Measurements from ENCODE around the gene PDHX. TPM values are rescaled to one million over a fixed set of nuclear protein-coding genes. Genes with fewer than 3 reads are reported as not detected.
"Not testable (repeated sequence)": the region's sequence is repeated elsewhere in the genome, so short reads cannot be mapped to it uniquely, and the experiment has no call there.

Gene PDHX
- 30.1 TPM for polyA plus RNA-seq (2012; ENCODE audit: insufficient read depth, insufficient read length)

DNA sequence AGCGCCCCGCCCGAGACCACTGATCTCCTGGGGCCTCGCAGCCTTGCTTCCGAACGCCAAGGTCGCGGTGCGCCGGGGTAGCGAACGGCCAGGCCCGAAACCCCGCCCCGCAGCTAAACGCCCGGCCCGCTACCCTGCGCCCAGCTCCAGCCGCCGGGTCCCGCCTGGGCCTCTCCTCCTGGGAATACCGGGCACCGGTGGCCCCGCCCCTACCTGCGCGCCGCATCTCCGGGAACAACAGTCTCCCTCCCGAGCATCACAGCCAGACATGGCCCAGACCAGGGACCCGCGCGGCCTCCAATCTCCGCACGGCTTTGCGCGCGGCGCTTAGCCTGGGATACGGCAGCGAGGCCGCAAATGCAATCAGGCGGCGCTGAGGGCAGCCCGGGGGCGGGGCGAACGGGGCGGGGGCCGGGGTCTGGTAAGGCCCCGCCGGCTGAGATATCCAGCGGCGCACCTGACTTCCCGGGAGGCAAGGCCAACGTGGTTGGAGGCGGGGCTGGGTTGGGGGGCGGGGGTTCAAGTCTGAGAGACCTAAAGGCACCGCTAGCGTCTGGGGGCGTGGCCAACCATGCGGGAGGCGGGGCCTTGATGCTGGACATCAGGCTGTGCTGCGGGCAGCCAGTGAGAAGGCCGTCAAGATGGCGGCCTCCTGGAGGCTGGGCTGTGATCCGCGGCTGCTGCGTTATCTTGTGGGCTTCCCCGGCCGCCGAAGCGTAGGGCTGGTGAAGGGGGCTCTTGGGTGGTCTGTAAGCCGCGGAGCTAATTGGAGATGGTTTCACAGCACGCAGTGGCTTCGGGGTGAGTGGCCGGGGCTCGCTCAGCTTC, at the start of gene PDHX, which contains the start of gene APIP:
TSS of gene PDHX (plus strand) at position 604 of the 828 bp plus-strand sequence. CDS start at position 642, 38 bp downstream.
TSS of gene APIP (minus strand) at position 365 of the 828 bp plus-strand sequence. CDS start at position 270, 95 bp downstream.
- peak; percentile 91 for DNase-seq (ENCODE audit: low read depth, low spot score)
- H3K4me3 ChIP-seq (ENCODE audit: low read length) = peak within 1 kb of the TSS; percentile 61

DNA sequence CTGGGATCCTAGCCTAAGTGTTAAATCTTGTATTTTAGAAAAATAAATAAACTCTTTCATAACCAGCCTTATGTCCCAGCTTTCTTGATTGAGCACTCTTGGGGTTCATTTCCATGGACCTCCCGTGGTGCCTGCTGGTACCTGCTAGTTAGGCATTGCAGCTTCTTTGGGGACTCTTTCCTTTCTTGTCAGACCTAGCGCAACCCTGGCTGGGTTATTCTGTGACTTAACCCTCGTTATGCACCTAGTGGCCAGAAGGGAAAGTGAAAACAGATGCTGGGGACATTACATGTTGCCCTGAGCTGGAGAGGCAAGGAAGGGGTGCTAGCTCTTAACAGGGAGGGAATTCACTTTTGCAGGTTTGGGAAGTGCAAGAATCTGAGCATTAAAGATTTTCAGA, 47.0 kb upstream of the PDHX start:
- no peak overlapping the region for H3K4me3 ChIP-seq (ENCODE audit: low read length)
- peak; percentile 31 for DNase-seq (ENCODE audit: low read depth, low spot score)

DNA sequence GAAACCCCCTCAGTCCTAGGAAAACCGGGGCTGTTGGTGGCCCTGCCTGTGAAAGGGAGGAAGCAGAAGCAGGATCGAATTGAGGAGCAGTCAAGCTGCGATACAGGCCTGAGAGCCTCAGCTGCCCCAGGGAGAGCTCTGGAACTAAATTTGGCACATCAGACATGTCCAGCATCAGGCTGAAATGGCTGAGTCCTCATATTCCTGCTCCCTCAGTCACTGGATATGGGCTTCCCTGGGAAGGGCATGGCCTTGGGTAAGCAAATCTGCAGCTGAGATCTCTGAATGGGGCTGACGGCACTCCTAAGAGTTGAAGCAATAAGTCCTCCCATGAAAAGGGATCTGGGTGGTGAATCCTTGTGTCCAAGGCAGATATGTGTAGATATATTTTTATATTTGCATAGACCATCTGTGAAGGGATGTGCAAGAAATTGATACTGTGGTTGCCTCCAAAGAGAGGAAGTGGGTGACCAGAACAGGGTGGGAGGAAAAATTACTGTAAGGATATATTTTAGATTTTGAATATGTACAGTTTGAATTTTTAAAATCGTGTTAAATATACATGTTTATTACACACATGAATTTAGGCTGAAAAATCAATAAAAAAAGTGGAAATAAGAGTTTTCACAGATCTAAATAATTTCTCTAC, 45.7 kb upstream of the PDHX start:
- no peak for DNase-seq (ENCODE audit: low read depth, low spot score)
- no peak overlapping the region for H3K4me3 ChIP-seq (ENCODE audit: low read length)

DNA sequence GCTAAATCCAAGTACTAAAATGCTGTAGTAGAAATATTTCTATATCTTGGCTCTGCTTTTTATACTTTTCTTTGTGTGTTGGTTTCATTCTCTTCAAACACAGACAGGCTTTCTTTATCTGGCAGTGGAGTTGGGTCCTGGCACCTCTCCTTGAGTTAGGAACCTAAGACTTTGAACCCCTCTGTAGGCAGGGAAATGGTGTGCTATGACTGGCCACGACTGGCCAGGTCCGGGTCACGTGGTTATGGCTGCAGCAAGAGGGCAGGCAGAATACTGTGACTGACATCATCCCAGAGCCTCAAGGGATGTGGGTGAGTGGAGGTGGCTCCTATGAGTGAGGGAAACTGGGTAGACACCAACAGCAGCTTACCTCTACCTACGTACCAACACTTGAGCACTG, 42.2 kb upstream of the PDHX start:
- no peak for DNase-seq (ENCODE audit: low read depth, low spot score)
- H3K4me3 ChIP-seq (ENCODE audit: low read length) = no peak overlapping the region

DNA sequence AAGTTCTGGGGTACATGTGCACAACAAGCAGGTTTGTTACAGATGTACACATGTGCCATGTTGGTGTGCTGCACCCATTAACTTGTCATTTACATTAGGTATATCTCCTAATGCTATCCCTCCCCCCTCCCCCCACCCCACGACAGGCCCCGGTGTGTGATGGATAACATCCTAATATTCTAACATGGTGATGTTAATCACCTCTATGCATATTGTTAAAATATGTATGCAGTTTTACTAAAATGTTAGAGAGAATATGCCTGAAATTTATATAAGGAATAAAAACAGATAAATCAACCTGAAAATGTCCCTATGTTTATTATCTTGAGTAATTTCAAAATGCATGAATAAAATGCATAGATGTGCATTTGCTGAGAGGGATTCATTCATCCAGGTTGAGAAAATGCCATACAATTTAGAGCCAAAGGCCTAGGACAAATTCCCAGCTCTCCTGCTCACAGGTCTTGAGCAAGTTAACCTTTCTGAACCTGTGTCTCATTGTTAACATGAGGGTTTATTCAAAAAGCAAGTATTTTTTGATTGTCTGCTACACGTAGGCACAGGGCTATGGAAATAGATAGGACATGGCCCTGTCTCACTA, 38.9 kb upstream of the PDHX start:
- H3K4me3 ChIP-seq (ENCODE audit: low read length) = no peak overlapping the region
- DNase-seq (ENCODE audit: low read depth, low spot score) = no peak

DNA sequence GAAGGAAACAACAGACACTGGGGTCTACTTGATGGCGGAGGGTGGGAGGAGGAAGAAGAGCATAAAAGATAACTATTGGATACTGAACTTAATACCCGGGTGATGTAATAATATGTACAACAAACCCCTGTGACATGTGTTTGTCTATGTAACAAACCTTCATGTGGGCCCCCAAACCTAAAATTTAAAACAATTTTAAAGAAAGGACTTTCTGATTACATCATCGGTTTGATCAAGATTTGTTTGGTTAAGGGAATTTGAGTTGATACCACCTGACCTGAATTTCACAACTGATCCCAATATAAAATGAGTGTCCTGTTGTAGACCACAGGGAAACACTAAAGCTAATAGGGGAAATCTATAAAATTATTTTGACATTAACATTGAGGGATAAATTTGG, 34.5 kb upstream of the PDHX start:
- no peak for DNase-seq (ENCODE audit: low read depth, low spot score)
- no peak overlapping the region for H3K4me3 ChIP-seq (ENCODE audit: low read length)

DNA sequence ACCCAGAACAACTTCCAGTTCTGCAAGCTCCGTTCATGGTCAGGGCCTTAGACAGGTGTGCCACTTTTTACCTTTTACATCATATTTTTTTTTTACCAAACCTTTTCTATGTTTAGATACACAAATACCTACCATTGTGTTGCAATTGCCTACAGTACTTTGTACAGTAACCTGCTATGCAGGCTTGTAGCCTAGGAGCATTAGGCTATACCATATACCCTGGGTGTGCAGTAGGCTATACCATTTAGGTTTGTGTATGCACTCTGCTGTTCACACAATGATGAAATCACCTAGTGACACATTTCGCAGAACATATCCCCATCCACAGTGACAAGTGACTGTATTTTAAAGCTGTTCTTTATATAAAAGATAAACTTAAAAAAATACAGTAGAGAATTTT, 29.8 kb upstream of the PDHX start:
- H3K4me3 ChIP-seq (ENCODE audit: low read length) = no peak overlapping the region
- no peak for DNase-seq (ENCODE audit: low read depth, low spot score)

DNA sequence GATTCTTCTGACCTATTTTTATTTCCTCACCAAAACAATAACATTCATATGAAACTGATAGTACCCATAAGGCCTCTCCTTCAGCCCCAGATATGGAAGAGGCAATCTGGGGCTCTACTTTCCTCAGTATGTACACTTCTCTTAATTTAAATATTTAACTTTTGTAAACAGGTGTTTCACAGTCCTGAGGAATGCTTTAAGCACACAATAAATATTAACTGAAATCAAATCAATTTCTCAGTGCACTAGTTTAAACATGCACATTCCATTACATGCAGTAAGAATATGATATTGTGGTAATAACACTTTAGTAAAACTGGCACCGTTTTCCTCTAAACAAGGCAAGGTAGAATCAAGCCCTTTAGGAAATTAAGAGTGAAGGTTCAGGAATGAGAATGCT, 29.2 kb upstream of the PDHX start:
- DNase-seq (ENCODE audit: low read depth, low spot score) = no peak
- H3K4me3 ChIP-seq (ENCODE audit: low read length) = no peak overlapping the region

DNA sequence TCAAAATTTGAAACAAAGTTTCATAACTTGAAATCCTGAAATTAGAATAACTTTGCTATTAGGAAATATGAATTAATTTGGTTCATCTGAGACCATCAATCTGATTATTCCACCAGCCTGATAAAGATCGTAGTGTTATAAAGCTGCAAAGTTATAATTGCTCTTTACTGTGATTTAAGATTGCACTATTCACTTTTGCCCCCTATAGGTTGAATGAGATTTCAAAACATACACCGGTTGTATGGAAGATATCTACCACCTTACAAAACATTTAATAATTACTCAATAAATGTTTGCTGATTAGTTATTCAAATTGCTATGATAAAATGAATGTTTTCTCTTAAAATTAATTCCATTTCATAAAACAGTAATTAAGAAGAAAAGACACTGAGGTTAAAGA, 26.3 kb upstream of the PDHX start:
- no peak for DNase-seq (ENCODE audit: low read depth, low spot score)

DNA sequence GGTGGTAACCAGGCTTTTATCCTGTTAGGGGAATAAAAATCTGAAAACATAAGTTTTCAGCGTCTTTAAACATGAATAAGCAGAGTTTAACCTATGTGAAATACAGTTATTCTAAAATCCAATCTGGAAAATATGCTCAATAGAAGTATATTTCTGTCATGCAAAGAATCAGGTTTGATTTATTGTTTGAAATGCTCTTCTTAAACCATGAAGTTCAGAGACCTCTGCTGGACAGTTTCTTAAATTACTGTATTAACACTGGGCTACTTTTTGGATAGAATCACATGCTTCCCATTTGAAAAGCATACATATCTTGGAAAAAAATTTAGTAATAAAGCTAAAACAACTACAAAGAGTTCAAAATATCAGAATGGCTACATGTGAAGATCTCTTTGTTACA, 25.6 kb upstream of the PDHX start:
- H3K4me3 ChIP-seq (ENCODE audit: low read length) = no peak overlapping the region
- DNase-seq (ENCODE audit: low read depth, low spot score) = peak; percentile 35

More for the DNA sequence above, 26.3 kb upstream of the PDHX start:
- H3K4me3 ChIP-seq (ENCODE audit: low read length) = no peak overlapping the region

DNA sequence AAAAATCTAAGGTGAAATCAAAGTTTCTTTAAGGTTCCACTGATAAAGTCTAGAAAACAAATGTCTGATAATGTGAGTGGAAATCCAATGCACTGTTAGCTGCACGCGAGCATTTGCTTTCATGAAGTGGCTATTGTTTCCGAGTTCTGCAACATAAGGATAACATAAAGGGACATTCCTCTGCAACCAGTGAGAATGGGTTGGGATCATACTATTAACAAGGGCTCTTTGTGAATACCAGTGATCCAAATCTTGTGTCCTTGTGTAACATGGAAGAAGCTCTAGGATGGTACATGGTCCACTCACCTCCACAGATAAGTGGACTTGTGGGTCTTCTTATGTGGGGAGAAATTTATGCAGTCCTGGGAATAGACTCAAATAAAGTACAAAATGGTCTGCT, 24.8 kb upstream of the PDHX start:
- DNase-seq (ENCODE audit: low read depth, low spot score) = no peak
- no peak overlapping the region for H3K4me3 ChIP-seq (ENCODE audit: low read length)

DNA sequence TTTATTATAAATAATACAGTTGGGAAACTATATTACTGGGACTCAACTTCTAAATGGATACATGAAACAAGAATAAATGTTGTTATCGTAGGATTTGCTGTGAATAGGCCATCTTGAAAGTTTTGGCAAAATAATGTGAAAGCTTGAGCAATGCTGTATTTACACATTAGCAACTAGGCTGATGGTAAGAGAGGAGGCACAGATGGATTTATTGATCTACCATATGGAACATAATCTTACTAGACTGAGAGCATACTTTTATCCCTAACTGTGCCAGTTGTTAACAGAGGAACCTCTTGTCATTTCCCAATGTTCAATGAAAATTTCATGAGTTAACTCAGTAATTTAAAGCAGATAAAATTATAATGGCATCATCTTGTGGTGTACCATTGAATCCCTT, 23.0 kb upstream of the PDHX start:
- no peak for DNase-seq (ENCODE audit: low read depth, low spot score)
- no peak overlapping the region for H3K4me3 ChIP-seq (ENCODE audit: low read length)

DNA sequence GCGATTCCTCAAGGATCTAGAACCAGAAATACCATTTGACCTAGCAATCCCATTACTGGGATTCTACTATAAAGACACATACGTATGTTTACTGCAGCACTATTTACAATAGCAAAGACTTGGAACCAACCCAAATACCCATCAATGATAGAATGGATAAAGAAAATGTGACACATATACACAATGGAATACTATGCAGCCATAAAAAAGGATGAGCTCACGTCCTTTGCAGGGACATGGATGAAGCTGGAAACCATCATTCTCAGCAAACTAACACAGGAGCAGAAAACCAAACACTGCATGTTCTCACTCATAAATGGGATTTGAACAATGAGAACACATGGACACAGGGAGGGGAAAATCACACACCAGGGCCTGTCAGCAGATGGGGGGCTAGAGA, 20.2 kb upstream of the PDHX start:
- DNase-seq (ENCODE audit: low read depth, low spot score) = not testable (repeated sequence)

DNA sequence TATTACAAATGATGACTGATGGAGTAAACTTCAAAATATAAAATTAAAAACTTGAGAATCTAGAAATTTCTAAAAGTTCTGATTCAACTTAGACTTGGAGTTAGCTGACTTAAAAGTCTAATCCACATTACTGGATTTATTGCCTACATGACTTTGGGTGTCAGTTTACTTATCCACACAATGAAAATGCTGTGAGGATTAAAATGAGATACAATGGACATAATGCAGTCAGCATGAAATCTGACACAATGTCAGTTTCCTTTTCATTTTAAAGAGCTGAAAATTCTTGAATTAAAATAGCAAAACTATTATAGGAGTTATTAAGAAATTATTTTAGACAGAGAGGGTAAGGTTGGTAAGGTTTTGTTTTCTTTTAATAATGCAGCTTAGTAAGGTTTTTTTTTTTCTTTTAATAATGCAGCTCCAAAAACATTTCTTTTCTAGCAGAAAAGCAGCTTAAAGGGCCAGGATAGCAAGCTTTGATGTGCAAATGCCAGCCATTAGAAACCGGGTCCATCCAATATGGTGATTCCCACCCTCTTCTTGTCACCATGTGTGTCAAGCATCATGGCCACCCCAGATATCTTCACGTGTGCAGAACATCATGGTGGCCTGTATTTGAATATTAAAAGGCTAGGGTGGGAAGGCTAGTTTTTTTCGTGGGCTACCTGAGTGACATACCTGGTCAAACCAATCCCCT, 19.1 kb upstream of the PDHX start:
- no peak for DNase-seq (ENCODE audit: low read depth, low spot score)
- H3K4me3 ChIP-seq (ENCODE audit: low read length) = no peak overlapping the region

More for the DNA sequence above, 20.2 kb upstream of the PDHX start:
- not testable (repeated sequence) for H3K4me3 ChIP-seq (ENCODE audit: low read length)

DNA sequence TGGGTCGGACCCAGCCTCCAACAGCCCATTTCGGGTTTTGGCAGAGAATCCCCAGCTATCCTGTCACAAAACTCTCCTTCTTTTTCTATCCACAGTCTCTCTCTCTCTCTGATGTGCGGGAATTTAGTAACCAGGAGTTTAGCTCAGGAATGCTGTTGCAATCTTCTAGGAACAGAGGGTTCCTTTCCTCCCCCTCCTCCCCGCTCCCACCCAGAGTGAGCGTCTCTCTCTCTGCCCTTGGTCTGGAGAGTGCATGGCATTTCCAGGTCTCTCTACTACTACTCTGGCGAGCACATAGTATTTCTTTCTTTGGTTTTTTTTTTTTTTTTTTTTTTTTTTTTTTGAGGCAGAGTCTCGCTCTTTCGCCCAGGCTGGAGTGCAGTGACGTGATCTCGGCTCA, 17.9 kb upstream of the PDHX start:
- H3K4me3 ChIP-seq (ENCODE audit: low read length) = no peak overlapping the region
- no peak for DNase-seq (ENCODE audit: low read depth, low spot score)

DNA sequence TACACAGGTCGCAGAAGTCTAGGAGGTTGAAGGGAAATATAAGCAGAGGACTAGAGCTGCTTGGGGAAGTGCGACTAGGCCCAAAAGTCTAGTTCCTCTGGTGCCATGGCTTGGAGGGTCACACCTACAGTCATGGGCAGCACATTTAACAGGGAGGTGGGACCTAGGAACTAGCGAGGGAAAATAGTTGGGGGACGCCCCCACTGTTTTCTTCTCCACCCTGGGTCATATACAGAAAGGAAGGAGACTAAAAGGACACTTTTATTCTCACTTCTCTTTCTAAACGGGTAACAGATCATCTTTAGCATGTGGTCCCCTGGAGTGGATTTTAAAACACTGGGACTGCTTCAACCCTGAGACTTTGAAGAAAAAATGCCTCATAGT, 16.8 kb upstream of the PDHX start:
- no peak for DNase-seq (ENCODE audit: low read depth, low spot score)
- H3K4me3 ChIP-seq (ENCODE audit: low read length) = no peak overlapping the region

DNA sequence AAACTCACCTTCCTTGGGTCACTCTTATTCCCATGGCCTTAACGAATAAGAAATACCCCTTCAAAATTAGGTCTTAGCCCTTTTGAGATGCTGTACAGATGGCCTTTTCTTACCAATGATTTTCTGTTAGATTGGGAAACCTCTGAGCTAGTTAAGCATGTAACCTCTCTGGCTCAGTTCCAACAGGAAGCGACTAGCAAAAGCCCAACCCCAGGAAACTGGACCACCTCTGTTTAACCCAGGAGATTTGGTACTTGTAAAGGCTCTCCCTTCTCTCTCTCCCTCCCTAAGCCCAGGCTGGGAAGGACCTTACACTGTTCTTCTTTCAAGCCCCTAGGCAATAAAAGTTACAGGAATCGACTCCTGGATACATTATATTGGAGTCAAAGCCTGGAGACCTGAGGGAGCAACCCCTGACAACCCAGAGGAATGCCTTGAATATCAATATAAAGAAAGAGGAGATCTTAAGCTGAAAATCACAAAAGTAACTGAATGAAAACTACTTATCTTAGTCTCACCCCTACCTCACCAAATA, 11.9 kb upstream of the PDHX start:
- peak; percentile 48 for DNase-seq (ENCODE audit: low read depth, low spot score)

DNA sequence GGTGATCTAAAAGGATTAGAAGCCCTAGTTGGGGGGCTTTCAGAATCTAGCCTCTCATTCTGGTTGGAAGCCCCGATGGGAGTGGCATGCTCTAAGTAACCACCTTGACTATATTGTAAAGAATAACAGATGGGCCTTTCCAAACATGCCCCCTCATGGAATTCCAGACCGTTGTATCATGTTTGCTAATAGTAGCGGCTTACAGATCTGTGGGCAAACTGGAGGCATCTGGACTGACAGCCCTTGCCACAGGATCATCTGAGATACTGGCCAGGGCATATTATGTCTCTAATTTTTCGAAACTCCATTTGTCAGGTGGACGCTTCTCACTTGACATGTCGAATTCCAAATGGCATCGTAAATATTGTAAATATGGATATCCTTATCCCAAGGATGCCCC, 10.8 kb upstream of the PDHX start:
- no peak for DNase-seq (ENCODE audit: low read depth, low spot score)
- no peak overlapping the region for H3K4me3 ChIP-seq (ENCODE audit: low read length)

More for the DNA sequence above, 11.9 kb upstream of the PDHX start:
- no peak overlapping the region for H3K4me3 ChIP-seq (ENCODE audit: low read length)

DNA sequence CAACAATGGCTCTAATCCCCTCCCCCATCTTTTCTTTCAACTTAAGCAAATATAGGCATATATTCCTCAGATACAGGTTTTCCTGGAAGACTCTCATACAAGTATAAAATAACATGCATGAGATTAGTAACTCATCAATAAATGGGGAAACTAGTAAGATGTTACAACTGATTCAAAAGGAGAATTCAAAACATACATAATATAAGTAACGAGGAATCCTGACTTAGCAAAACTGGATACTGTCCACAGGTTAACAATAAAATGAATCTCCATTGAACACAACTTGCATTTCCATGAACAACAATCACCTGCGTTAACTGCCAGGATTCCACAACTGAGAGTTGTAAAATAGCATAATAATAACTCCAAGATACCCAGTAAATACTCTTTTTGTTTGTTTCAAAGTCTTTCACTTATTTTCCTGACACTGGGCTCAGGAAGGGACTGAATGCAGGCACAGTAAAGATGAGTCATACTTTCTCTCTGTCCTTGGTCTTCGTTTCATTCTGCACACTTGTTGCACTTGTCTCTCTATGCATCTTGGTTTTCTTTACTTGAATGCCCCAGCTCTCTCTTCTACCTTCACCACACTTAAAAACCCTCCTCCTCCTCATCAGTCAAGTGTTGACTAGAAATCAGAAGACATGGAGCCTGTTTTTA, 8.4 kb upstream of the PDHX start:
- DNase-seq (ENCODE audit: low read depth, low spot score) = no peak
- no peak overlapping the region for H3K4me3 ChIP-seq (ENCODE audit: low read length)
